H9 (cell line): Measurements from ENCODE around the gene ZSCAN9. TPM values are rescaled to one million over a fixed set of nuclear protein-coding genes. Genes with fewer than 3 reads are reported as not detected.

ENCODE experiments used
- DNase-seq: peaks from one replicate; pipeline ENCODE4 v3.0.0-alpha.2; 2017
- H2AFZ ChIP-seq: one replicate; pipeline ENCODE4 v1.6.1; 2013; ENCODE audit warnings: mild to moderate bottlenecking, low read length, control low read depth, moderate library complexity
- H2AK5ac ChIP-seq: 2 replicates; pipeline ENCODE4 v1.6.1; 2013; ENCODE audit warnings: low read length, control low read depth, mixed read lengths; ENCODE audit not compliant: insufficient read length
- H2BK120ac ChIP-seq: one replicate; pipeline ENCODE4 v1.6.1; 2013; ENCODE audit warnings: low read depth, mild to moderate bottlenecking, low read length, control low read depth, inconsistent platforms; ENCODE audit not compliant: poor library complexity, severe bottlenecking
- H2BK12ac ChIP-seq: 2 replicates; pipeline ENCODE4 v1.6.1; 2013; ENCODE audit warnings: low read length, control low read depth, mixed read lengths, low read depth; ENCODE audit not compliant: insufficient read length
- H2BK15ac ChIP-seq: 2 replicates; pipeline ENCODE4 v1.6.1; 2013; ENCODE audit warnings: low read depth, low read length, control low read depth
- H2BK20ac ChIP-seq: one replicate; pipeline ENCODE4 v1.6.1; 2013; ENCODE audit warnings: low read depth, mild to moderate bottlenecking, low read length, control low read depth, inconsistent platforms; ENCODE audit not compliant: poor library complexity, severe bottlenecking
- H2BK5ac ChIP-seq: 2 replicates; pipeline ENCODE4 v1.6.1; 2013; ENCODE audit warnings: low read length, control low read depth, mixed read lengths; ENCODE audit not compliant: insufficient read length
- H3K14ac ChIP-seq: 2 replicates; pipeline ENCODE4 v1.6.1; 2013; ENCODE audit warnings: low read length, control low read depth; ENCODE audit not compliant: insufficient read depth
- H3K18ac ChIP-seq: 2 replicates; pipeline ENCODE4 v1.6.1; 2013; ENCODE audit warnings: low read depth, mild to moderate bottlenecking, mixed read lengths, low read length, control low read depth; ENCODE audit not compliant: insufficient read length
- H3K23ac ChIP-seq: 2 replicates; pipeline ENCODE4 v1.6.1; 2013; ENCODE audit warnings: low read length, control low read depth, mixed read lengths, low read depth; ENCODE audit not compliant: insufficient read length
- H3K23me2 ChIP-seq: 2 replicates; pipeline ENCODE4 v1.6.1; 2013; ENCODE audit warnings: low read depth, mild to moderate bottlenecking, mixed read lengths, low read length, control low read depth; ENCODE audit not compliant: insufficient read length, poor library complexity, severe bottlenecking
- H3K27ac ChIP-seq: 2 replicates; pipeline ENCODE4 v1.5.1; 2013; ENCODE audit warnings: low read length, control low read depth, mixed read lengths, low read depth; ENCODE audit not compliant: insufficient read length
- H3K27me3 ChIP-seq: 2 replicates; pipeline ENCODE4 v1.6.1; 2013; ENCODE audit warnings: low read length, control low read depth, inconsistent platforms; ENCODE audit not compliant: insufficient read depth
- H3K4ac ChIP-seq: 2 replicates; pipeline ENCODE4 v1.6.1; 2013; ENCODE audit warnings: low read depth, mild to moderate bottlenecking, control low read depth, inconsistent platforms, low read length, moderate library complexity
- H3K4me1 ChIP-seq: 2 replicates; pipeline ENCODE4 v1.6.1; 2013; ENCODE audit warnings: low read length, control low read depth, inconsistent platforms; ENCODE audit not compliant: insufficient read depth
- H3K4me2 ChIP-seq: 2 replicates; pipeline ENCODE4 v1.6.1; 2013; ENCODE audit warnings: low read length, control low read depth, mixed read lengths; ENCODE audit not compliant: insufficient read length, insufficient read depth
- H3K56ac ChIP-seq: 2 replicates; pipeline ENCODE4 v1.6.1; 2013; ENCODE audit warnings: low read depth, mild to moderate bottlenecking, mixed read lengths, low read length, control low read depth; ENCODE audit not compliant: insufficient read length
- H3K79me1 ChIP-seq: 2 replicates; pipeline ENCODE4 v1.6.1; 2013; ENCODE audit warnings: low read depth, mild to moderate bottlenecking, moderate library complexity, low read length, control low read depth, inconsistent platforms; ENCODE audit not compliant: insufficient read depth, poor library complexity, severe bottlenecking
- H3K79me2 ChIP-seq: 2 replicates; pipeline ENCODE4 v1.6.1; 2013; ENCODE audit warnings: low read length, control low read depth, inconsistent platforms; ENCODE audit not compliant: insufficient read depth
- H3K9ac ChIP-seq: 2 replicates; pipeline ENCODE4 v1.6.1; 2013; ENCODE audit warnings: low read length, control low read depth, mixed read lengths; ENCODE audit not compliant: insufficient read length; ENCODE audit errors: extremely low read depth
- H3K9me3 ChIP-seq: one replicate; pipeline ENCODE4 v1.6.1; 2013; ENCODE audit warnings: low read depth, low read length, inconsistent platforms; ENCODE audit not compliant: control insufficient read depth
- H3T11ph ChIP-seq: one replicate; pipeline ENCODE4 v1.6.1; 2013; ENCODE audit warnings: mild to moderate bottlenecking, low read length, control low read depth, inconsistent platforms
- H4K20me1 ChIP-seq: one replicate; pipeline ENCODE4 v1.6.1; 2013; ENCODE audit not compliant: control insufficient read depth, insufficient read length, insufficient read depth
- H4K5ac ChIP-seq: 2 replicates; pipeline ENCODE4 v1.6.1; 2013; ENCODE audit warnings: low read depth, mild to moderate bottlenecking, mixed read lengths, low read length, control low read depth; ENCODE audit not compliant: insufficient read length
- H4K8ac ChIP-seq: replicated peaks from 2 replicates; pipeline ENCODE4 v1.6.1; 2013; ENCODE audit warnings: low read length, control low read depth, mixed read lengths, low read depth; ENCODE audit not compliant: insufficient read length
- H4K91ac ChIP-seq: 2 replicates; pipeline ENCODE4 v1.6.1; 2013; ENCODE audit warnings: low read depth, mild to moderate bottlenecking, moderate library complexity, mixed read lengths, low read length, control low read depth; ENCODE audit not compliant: insufficient read length
- H3K27ac Mint-ChIP-seq, 3 experiments: 2 replicates in 2 of 3; 3 replicates in 1 of 3; pipeline ENCODE4 v1.8.0; 2020 to 2021; ENCODE audit warnings: mixed read lengths in 3 of 3, mild to moderate bottlenecking in 1 of 3, moderate library complexity in 1 of 3
- H3K27me3 Mint-ChIP-seq: 2 replicates; pipeline ENCODE4 v1.8.0; 2021; ENCODE audit warnings: low read depth, mild to moderate bottlenecking, moderate library complexity, mixed read lengths
- H3K36me3 Mint-ChIP-seq, 3 experiments: 2 replicates in 2 of 3; 3 replicates in 1 of 3; pipeline ENCODE4 v1.8.0; 2020 to 2021; ENCODE audit warnings: low read depth in 3 of 3, mixed read lengths in 3 of 3; ENCODE audit not compliant: insufficient read depth in 1 of 3
- H3K4me1 Mint-ChIP-seq, 2 experiments: 2 replicates each; pipeline ENCODE4 v1.8.0; 2020; ENCODE audit warnings: mixed read lengths in 2 of 2
- H3K4me3 Mint-ChIP-seq, 2 experiments: 2 replicates in 1 of 2; 3 replicates in 1 of 2; pipeline ENCODE4 v1.8.0; 2020 to 2021; ENCODE audit warnings: mild to moderate bottlenecking in 2 of 2, mixed read lengths in 2 of 2, moderate library complexity in 1 of 2
- H3K9me3 Mint-ChIP-seq, 2 experiments: 2 replicates in 1 of 2; 3 replicates in 1 of 2; pipeline ENCODE4 v1.8.0; 2020; ENCODE audit warnings: mild to moderate bottlenecking in 2 of 2, mixed read lengths in 2 of 2, moderate library complexity in 1 of 2
- CTCF ChIP-seq: fragments of 200-600 bp; sonication (generic); conservative IDR thresholded peaks from 3 replicates; pipeline ENCODE4 v1.8.0; 2021; ENCODE audit warnings: antibody characterized with exemption, mild to moderate bottlenecking
- WGBS: extraction: QIAGEN DNeasy Blood & Tissue Kit; methylation state at CpG from one replicate; pipeline ENCODE4 v1.1.7; 2013; ENCODE audit warnings: missing lambda C conversion rate, low lambda C conversion rate, mixed read lengths; ENCODE audit not compliant: insufficient read length; ENCODE audit errors: extremely low coverage; 5-methylcytosine and 5-hydroxymethylcytosine counted together
- total RNA-seq: library from RNA; stranded (reverse); gene quantifications from 2 replicates; pipeline ENCODE4 v1.2.1, GENCODE V29; 2021

ZSCAN9 gene
- total RNA-seq, 1 experiment from 2014 or later, result 11.5 TPM

GRCh38 chr6:28232785-28233184 is 7.7 kb downstream of the ZSCAN9 start:
- Mint-ChIP-seq H3K4me3 (no peak overlapping the region), H3K36me3 (peaks cover 47 to 66% (median 60%) of the 10 kb centered on the region in 3 experiments), H3K4me1 (peaks cover 5 to 12% of the 10 kb centered on the region in 2 experiments), H3K27ac (no peak overlapping the region), H3K9me3 (peaks cover 0 to 2% of the 10 kb centered on the region in 2 experiments; a peak in 1 of 5 replicates), H3K27me3 (no peaks in the 10 kb centered on the region)
- no peak for TF ChIP-seq CTCF
- Histone ChIP-seq H2BK20ac (no peak overlapping the region), H3T11ph (no peak overlapping the region), H3K9me3 (no peaks in the 10 kb centered on the region), H4K8ac (no peak overlapping the region), H2BK5ac (no peak overlapping the region), H3K79me1 (no peaks in the 10 kb centered on the region), H3K23me2 (no peaks in the 10 kb centered on the region), H2BK120ac (no peak overlapping the region), H3K27ac (no peak overlapping the region), H2AK5ac (no peak overlapping the region), H2BK12ac (no peak overlapping the region), H4K5ac (no peak overlapping the region), H4K91ac (no peak overlapping the region), H3K79me2 (no peaks in the 10 kb centered on the region), H3K23ac (no peak overlapping the region), H3K14ac (no peak overlapping the region), H3K18ac (no peak overlapping the region), H4K20me1 (no peaks in the 10 kb centered on the region), H3K27me3 (no peaks in the 10 kb centered on the region), H2AFZ (no peak overlapping the region), H3K4me2 (no peak overlapping the region), H3K9ac (no peak overlapping the region), H3K4ac (no peak overlapping the region), H3K56ac (no peak overlapping the region), H2BK15ac (no peak overlapping the region), H3K4me1 (no peaks in the 10 kb centered on the region)
- no CpG with 5 or more reads among the region's 11 CpGs for WGBS
- DNase-seq, result no peak
